ENCODE results near the gene MED31. TPM values are rescaled to one million over a fixed set of nuclear protein-coding genes. Genes with fewer than 3 reads are reported as not detected.

The MED31 gene
- total and polyA plus RNA-seq, 2 of the 13 experiments (the other 11 are each of a cell fraction or from before 2014, with no cell fraction given), result 19.0 to 20.9 TPM

DNA sequence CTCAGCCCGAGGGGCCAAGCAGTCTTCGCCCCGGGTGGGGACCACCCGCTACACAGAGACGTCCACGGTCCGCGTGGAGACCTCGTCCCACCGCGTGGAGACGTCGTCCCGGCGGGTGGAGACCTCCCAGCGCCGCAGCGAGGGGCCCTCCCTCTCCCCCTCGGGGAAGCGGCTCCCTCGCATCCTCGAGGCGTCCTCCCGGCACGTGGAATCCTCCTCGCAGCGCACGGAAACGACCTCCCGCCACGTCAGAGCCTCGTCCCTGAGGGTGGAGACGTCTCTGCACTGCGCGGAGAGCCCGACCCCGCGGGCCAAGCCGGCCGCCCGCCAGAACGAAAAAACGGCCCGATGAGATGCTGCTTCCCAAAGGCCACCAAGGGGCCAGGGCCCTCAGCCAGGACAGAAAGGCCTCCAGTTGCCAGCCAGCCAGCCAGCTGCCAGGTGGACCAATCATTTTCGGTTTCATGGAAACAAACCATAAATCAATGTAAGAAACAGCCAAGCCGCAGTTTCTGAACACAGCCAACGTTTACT lies 581 bp upstream of the MED31 start (continued):
- TF ChIP-seq, protein P1, sequence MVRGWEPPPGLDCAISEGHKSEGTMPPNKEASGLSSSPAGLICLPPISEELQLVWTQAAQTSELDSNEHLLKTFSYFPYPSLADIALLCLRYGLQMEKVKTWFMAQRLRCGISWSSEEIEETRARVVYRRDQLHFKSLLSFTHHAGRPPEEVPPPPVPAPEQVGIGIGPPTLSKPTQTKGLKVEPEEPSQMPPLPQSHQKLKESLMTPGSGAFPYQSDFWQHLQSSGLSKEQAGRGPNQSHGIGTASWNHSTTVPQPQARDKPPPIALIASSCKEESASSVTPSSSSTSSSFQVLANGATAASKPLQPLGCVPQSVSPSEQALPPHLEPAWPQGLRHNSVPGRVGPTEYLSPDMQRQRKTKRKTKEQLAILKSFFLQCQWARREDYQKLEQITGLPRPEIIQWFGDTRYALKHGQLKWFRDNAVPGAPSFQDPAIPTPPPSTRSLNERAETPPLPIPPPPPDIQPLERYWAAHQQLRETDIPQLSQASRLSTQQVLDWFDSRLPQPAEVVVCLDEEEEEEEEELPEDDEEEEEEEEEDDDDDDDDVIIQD (CRISPR knock-in tag; IDR thresholded peaks at IDR 0.05; ENCODE audit: low read depth), result no peak
- TF ChIP-seq, protein P2, sequence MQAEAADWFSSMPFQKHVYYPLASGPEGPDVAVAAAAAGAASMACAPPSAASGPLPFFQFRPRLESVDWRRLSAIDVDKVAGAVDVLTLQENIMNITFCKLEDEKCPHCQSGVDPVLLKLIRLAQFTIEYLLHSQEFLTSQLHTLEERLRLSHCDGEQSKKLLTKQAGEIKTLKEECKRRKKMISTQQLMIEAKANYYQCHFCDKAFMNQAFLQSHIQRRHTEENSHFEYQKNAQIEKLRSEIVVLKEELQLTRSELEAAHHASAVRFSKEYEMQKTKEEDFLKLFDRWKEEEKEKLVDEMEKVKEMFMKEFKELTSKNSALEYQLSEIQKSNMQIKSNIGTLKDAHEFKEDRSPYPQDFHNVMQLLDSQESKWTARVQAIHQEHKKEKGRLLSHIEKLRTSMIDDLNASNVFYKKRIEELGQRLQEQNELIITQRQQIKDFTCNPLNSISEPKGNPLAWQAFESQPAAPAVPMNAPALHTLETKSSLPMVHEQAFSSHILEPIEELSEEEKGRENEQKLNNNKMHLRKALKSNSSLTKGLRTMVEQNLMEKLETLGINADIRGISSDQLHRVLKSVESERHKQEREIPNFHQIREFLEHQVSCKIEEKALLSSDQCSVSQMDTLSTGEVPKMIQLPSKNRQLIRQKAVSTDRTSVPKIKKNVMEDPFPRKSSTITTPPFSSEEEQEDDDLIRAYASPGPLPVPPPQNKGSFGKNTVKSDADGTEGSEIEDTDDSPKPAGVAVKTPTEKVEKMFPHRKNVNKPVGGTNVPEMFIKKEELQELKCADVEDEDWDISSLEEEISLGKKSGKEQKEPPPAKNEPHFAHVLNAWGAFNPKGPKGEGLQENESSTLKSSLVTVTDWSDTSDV (CRISPR knock-in tag; IDR thresholded peaks at IDR 0.05), result peak; percentile 97
- TF ChIP-seq KDM5B (CRISPR knock-in tag; IDR thresholded peaks at IDR 0.05; ENCODE audit: borderline replicate concordance) (peak; percentile 100), ZNF331 (CRISPR knock-in tag; IDR thresholded peaks at IDR 0.05) (peak; percentile 83), ZNF563 (CRISPR knock-in tag; IDR thresholded peaks at IDR 0.05) (peak; percentile 99), PTBP1 (IDR thresholded peaks at IDR 0.05; ENCODE audit: low read depth, low read length, poor library complexity, severe bottlenecking) (no peak), ZBTB20 (CRISPR knock-in tag; IDR thresholded peaks at IDR 0.05; ENCODE audit: borderline replicate concordance, low read depth) (peak; percentile 93; the same call in 1 of the 2 replicates), ZNF776 (CRISPR knock-in tag; IDR thresholded peaks at IDR 0.05) (peak; percentile 100), ZNF672 (CRISPR knock-in tag; IDR thresholded peaks at IDR 0.05) (no peak), ZFAT (CRISPR knock-in tag; conservative IDR thresholded peaks at IDR 0.05) (peak; percentile 95), LCORL (IDR thresholded peaks at IDR 0.05) (no peak), LCORL (CRISPR knock-in tag; IDR thresholded peaks at IDR 0.05) (no peak), FOXK1 (CRISPR knock-in tag; IDR thresholded peaks at IDR 0.05; ENCODE audit: borderline replicate concordance, low read depth) (no peak), ELF3 (CRISPR knock-in tag; IDR thresholded peaks at IDR 0.05) (peak; percentile 54; the same call in 1 of the 2 replicates), YEATS2 (CRISPR knock-in tag; IDR thresholded peaks at IDR 0.05; ENCODE audit: borderline replicate concordance) (peak; percentile 21; the same call in 1 of the 2 replicates), ZNF75D (CRISPR knock-in tag; IDR thresholded peaks at IDR 0.05; ENCODE audit: borderline replicate concordance) (peak; percentile 97)
- TF ChIP-seq, protein P3, sequence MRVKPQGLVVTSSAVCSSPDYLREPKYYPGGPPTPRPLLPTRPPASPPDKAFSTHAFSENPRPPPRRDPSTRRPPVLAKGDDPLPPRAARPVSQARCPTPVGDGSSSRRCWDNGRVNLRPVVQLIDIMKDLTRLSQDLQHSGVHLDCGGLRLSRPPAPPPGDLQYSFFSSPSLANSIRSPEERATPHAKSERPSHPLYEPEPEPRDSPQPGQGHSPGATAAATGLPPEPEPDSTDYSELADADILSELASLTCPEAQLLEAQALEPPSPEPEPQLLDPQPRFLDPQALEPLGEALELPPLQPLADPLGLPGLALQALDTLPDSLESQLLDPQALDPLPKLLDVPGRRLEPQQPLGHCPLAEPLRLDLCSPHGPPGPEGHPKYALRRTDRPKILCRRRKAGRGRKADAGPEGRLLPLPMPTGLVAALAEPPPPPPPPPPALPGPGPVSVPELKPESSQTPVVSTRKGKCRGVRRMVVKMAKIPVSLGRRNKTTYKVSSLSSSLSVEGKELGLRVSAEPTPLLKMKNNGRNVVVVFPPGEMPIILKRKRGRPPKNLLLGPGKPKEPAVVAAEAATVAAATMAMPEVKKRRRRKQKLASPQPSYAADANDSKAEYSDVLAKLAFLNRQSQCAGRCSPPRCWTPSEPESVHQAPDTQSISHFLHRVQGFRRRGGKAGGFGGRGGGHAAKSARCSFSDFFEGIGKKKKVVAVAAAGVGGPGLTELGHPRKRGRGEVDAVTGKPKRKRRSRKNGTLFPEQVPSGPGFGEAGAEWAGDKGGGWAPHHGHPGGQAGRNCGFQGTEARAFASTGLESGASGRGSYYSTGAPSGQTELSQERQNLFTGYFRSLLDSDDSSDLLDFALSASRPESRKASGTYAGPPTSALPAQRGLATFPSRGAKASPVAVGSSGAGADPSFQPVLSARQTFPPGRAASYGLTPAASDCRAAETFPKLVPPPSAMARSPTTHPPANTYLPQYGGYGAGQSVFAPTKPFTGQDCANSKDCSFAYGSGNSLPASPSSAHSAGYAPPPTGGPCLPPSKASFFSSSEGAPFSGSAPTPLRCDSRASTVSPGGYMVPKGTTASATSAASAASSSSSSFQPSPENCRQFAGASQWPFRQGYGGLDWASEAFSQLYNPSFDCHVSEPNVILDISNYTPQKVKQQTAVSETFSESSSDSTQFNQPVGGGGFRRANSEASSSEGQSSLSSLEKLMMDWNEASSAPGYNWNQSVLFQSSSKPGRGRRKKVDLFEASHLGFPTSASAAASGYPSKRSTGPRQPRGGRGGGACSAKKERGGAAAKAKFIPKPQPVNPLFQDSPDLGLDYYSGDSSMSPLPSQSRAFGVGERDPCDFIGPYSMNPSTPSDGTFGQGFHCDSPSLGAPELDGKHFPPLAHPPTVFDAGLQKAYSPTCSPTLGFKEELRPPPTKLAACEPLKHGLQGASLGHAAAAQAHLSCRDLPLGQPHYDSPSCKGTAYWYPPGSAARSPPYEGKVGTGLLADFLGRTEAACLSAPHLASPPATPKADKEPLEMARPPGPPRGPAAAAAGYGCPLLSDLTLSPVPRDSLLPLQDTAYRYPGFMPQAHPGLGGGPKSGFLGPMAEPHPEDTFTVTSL (CRISPR knock-in tag; IDR thresholded peaks at IDR 0.05; ENCODE audit: borderline replicate concordance), result no peak
- TF ChIP-seq, protein P4, sequence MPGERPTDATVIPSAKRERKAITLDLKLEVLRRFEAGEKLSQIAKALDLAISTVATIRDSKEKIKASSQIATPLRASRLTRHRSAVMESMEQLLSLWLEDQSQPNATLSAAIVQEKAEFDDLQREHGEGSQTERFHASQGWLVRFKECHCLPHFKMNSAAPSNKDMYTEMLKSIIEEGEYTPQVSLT (CRISPR knock-in tag; IDR thresholded peaks at IDR 0.05; ENCODE audit: borderline replicate concordance, low read depth), result no peak; the same call in 1 of the 2 replicates

All from HepG2 (cell line).